WTC11 (cell line): Measurements from ENCODE around the gene TBX4. TPM values are rescaled to one million over a fixed set of nuclear protein-coding genes. Genes with fewer than 3 reads are reported as not detected.

ENCODE experiments used
- ATAC-seq: fragments of 200-7000 bp; cut with Tn5 transposase; 2 replicates; pipeline ENCODE4 v1.10.0; 2021; ENCODE audit warnings: mild to moderate bottlenecking, moderate library complexity
- CTCF ChIA-PET: fragments of 300-600 bp; sonication (Branson Sonifier 250); formaldehyde crosslinking; loops from one replicate; lab custom pipeline; 2021; ENCODE audit warnings: antibody characterized with exemption; lab: Charles Lee
- POLR2A ChIA-PET: fragments of 350-600 bp; sonication (Branson Sonifier 250); formaldehyde crosslinking; loops from one replicate; lab custom pipeline; 2021; ENCODE audit warnings: antibody characterized with exemption; lab: Charles Lee
- DNase-seq: peaks from one replicate; pipeline ENCODE4 v3.0.0; 2021; ENCODE audit warnings: low spot score
- H3K27ac Mint-ChIP-seq: 2 replicates; pipeline ENCODE4 v1.8.0; 2021; ENCODE audit warnings: mixed read lengths
- H3K27me3 Mint-ChIP-seq: 2 replicates; pipeline ENCODE4 v1.8.0; 2021; ENCODE audit warnings: low read depth, mild to moderate bottlenecking, moderate library complexity, mixed read lengths
- H3K36me3 Mint-ChIP-seq: 2 replicates; pipeline ENCODE4 v1.8.0; 2021; ENCODE audit warnings: mixed read lengths
- H3K4me1 Mint-ChIP-seq: 2 replicates; pipeline ENCODE4 v1.8.0; 2022; ENCODE audit warnings: mixed read lengths
- H3K4me3 Mint-ChIP-seq: 2 replicates; pipeline ENCODE4 v1.8.0; 2021; ENCODE audit warnings: mild to moderate bottlenecking, moderate library complexity, mixed read lengths
- H3K9me3 Mint-ChIP-seq: 2 replicates; pipeline ENCODE4 v1.8.0; 2021; ENCODE audit warnings: mixed read lengths
- ATF3 ChIP-seq: sonication (generic); formaldehyde crosslinking; conservative IDR thresholded peaks from 2 replicates; pipeline ENCODE4 v1.8.1; 2022; ENCODE audit warnings: mild to moderate bottlenecking, missing genetic modification reagents
- ATF6 ChIP-seq: sonication (generic); formaldehyde crosslinking; IDR thresholded peaks from 2 replicates; pipeline ENCODE4 v1.8.1; 2023; ENCODE audit warnings: mild to moderate bottlenecking, missing genetic modification reagents
- CDX4 ChIP-seq: fragments of 250-450 bp; sonication (Bioruptor Pico); IDR thresholded peaks from 2 replicates; pipeline ENCODE4 v1.9.0; 2021; ENCODE audit warnings: moderate library complexity, mild to moderate bottlenecking, inconsistent platforms, borderline replicate concordance
- ELF4 ChIP-seq: sonication (generic); formaldehyde crosslinking; IDR thresholded peaks from 2 replicates; pipeline ENCODE4 v1.8.1; 2022; ENCODE audit warnings: low read depth, mild to moderate bottlenecking, moderate library complexity, missing genetic modification reagents
- FOXP1 ChIP-seq: sonication (generic); formaldehyde crosslinking; IDR thresholded peaks from 2 replicates; pipeline ENCODE4 v1.8.0; 2022; ENCODE audit warnings: missing genetic modification reagents, mild to moderate bottlenecking, moderate library complexity, borderline replicate concordance
- GRHL2 ChIP-seq: fragments of 250-450 bp; sonication (Bioruptor Pico); IDR thresholded peaks from 2 replicates; pipeline ENCODE4 v1.8.0; 2022; ENCODE audit warnings: mild to moderate bottlenecking, moderate library complexity; ENCODE audit not compliant: insufficient replicate concordance, severe bottlenecking
- GTF2I ChIP-seq: fragments of 250-450 bp; sonication (Bioruptor Pico); conservative IDR thresholded peaks from 2 replicates; pipeline ENCODE4 v1.4.0; 2021; ENCODE audit warnings: mild to moderate bottlenecking
- IRF2 ChIP-seq: sonication (generic); formaldehyde crosslinking; IDR thresholded peaks from 2 replicates; pipeline ENCODE4 v1.8.0; 2022; ENCODE audit warnings: low read depth, missing genetic modification reagents, borderline replicate concordance
- JUN ChIP-seq: sonication (generic); formaldehyde crosslinking; IDR thresholded peaks from 2 replicates; pipeline ENCODE4 v1.8.0; 2023; ENCODE audit warnings: mild to moderate bottlenecking, missing genetic modification reagents
- MAX ChIP-seq: sonication (generic); formaldehyde crosslinking; IDR thresholded peaks from 2 replicates; pipeline ENCODE4 v1.8.0; 2022; ENCODE audit warnings: mild to moderate bottlenecking, missing genetic modification reagents
- NFE2L1 ChIP-seq: sonication (generic); formaldehyde crosslinking; IDR thresholded peaks from 2 replicates; pipeline ENCODE4 v1.8.1; 2023; ENCODE audit warnings: missing genetic modification reagents
- OVOL2 ChIP-seq: fragments of 250-450 bp; sonication (Bioruptor Pico); IDR thresholded peaks from 2 replicates; pipeline ENCODE4 v1.9.0; 2021; ENCODE audit warnings: mild to moderate bottlenecking, borderline replicate concordance
- PRDM15 ChIP-seq: sonication (generic); formaldehyde crosslinking; IDR thresholded peaks from 2 replicates; pipeline ENCODE4 v1.8.0; 2022; ENCODE audit warnings: missing genetic modification reagents
- RORB ChIP-seq: fragments of 250-450 bp; sonication (Bioruptor Pico); IDR thresholded peaks from 2 replicates; pipeline ENCODE4 v1.9.0; 2021; ENCODE audit warnings: mild to moderate bottlenecking
- USF2 ChIP-seq: sonication (generic); formaldehyde crosslinking; IDR thresholded peaks from 2 replicates; pipeline ENCODE4 v1.8.1; 2023; ENCODE audit warnings: mild to moderate bottlenecking, missing genetic modification reagents, moderate library complexity
- ZBTB21 ChIP-seq: sonication (generic); formaldehyde crosslinking; IDR thresholded peaks from 2 replicates; pipeline ENCODE4 v1.8.1; 2023; ENCODE audit warnings: mild to moderate bottlenecking, missing genetic modification reagents, borderline replicate concordance
- ZNF232 ChIP-seq: sonication (generic); formaldehyde crosslinking; IDR thresholded peaks from 2 replicates; pipeline ENCODE4 v1.8.0; 2022; ENCODE audit warnings: mild to moderate bottlenecking, missing genetic modification reagents
- ZNF396 ChIP-seq: fragments of 250-450 bp; sonication (Bioruptor Pico); IDR thresholded peaks from 2 replicates; pipeline ENCODE4 v1.8.0; 2021; ENCODE audit warnings: mild to moderate bottlenecking, moderate library complexity, borderline replicate concordance
- ZNF512 ChIP-seq: sonication (generic); formaldehyde crosslinking; IDR thresholded peaks from 2 replicates; pipeline ENCODE4 v1.8.1; 2022; ENCODE audit warnings: missing genetic modification reagents, borderline replicate concordance
- ZNF671 ChIP-seq: fragments of 250-450 bp; sonication (Bioruptor Pico); IDR thresholded peaks from 2 replicates; pipeline ENCODE4 v1.8.0; 2021; ENCODE audit warnings: mild to moderate bottlenecking
- total RNA-seq: library from RNA; stranded (reverse); gene quantifications from 3 replicates; pipeline ENCODE4 v1.2.3, GENCODE V29; 2021

Gene TBX4
- total RNA-seq, 1 experiment from 2014 or later, result not detected

- ChIA-PET POLR2A (no interaction called here), CTCF (no interaction called here)
- Mint-ChIP-seq H3K36me3 (no peaks in the 10 kb centered on the region), H3K27ac (no peak overlapping the region), H3K9me3 (no peaks in the 10 kb centered on the region; the same call in 1 of the 2 replicates), H3K4me3 (no peak overlapping the region), H3K4me1 (peaks cover 17% of the 10 kb centered on the region), H3K27me3 (no peaks in the 10 kb centered on the region)
- no peak for ATAC-seq
- no peak for TF ChIP-seq JUN (CRISPR knock-in tag)
- TF ChIP-seq NFE2L1, result no peak
- TF ChIP-seq ZBTB21, result no peak
- no peak for TF ChIP-seq ATF3 (CRISPR knock-in tag)
- no peak for TF ChIP-seq RORB (CRISPR knock-in tag)
- no peak for TF ChIP-seq ATF6 (CRISPR knock-in tag)
- no peak for TF ChIP-seq ZNF671 (CRISPR knock-in tag)
- TF ChIP-seq OVOL2 (CRISPR knock-in tag), result no peak
- TF ChIP-seq ELF4 (CRISPR knock-in tag), result no peak
- no peak for TF ChIP-seq ZNF512 (CRISPR knock-in tag)
- no peak for TF ChIP-seq USF2 (CRISPR knock-in tag)
- TF ChIP-seq FOXP1, result no peak
- TF ChIP-seq CDX4, result no peak
- no peak for TF ChIP-seq PRDM15 (CRISPR knock-in tag)
- no peak for TF ChIP-seq MAX (CRISPR knock-in tag)
- TF ChIP-seq ZNF232 (CRISPR knock-in tag), result no peak
- no peak for TF ChIP-seq IRF2 (CRISPR knock-in tag)
- TF ChIP-seq GRHL2 (CRISPR knock-in tag), result no peak
- TF ChIP-seq ZNF396, result no peak
- no peak for TF ChIP-seq GTF2I
- DNase-seq, result no peak
Measured at GRCh38 chr17:61500287-61500686, 48.1 kb downstream of the TBX4 start.
